Fibroblast of gingiva (primary cell): ENCODE data around the gene SLC47A2.
"Not testable (repeated sequence)": the region's sequence is repeated elsewhere in the genome, so short reads cannot be mapped to it uniquely, and the experiment has no call there.

Experiments used
- DNase-seq: peaks from one replicate; pipeline ENCODE4 v3.0.0-alpha.2; 2011; ENCODE audit warnings: low read depth

Gene SLC47A2

GRCh38 chr17:19716108-19717030, at the start of gene SLC47A2:
TSS of gene SLC47A2 (minus strand) at chr17:19716584. CDS start at chr17:19716555, 29 bp downstream.
- no peak for DNase-seq

GRCh38 chr17:19766016-19766415, 49.6 kb upstream of the SLC47A2 start:
- no peak for DNase-seq

- DNase-seq: not testable (repeated sequence)
Measured at GRCh38 chr17:19763991-19764390, 47.6 kb upstream of the SLC47A2 start.

- DNase-seq: no peak
Measured at GRCh38 chr17:19763416-19763815, 47.0 kb upstream of the SLC47A2 start.

- peak; percentile 56 for DNase-seq
Measured at GRCh38 chr17:19762515-19762961, 46.2 kb upstream of the SLC47A2 start.

- no peak for DNase-seq
Measured at GRCh38 chr17:19760746-19761145, 44.4 kb upstream of the SLC47A2 start.

- no peak for DNase-seq
Measured at GRCh38 chr17:19759568-19760549, 43.5 kb upstream of the SLC47A2 start.

GRCh38 chr17:19757536-19758180, 41.3 kb upstream of the SLC47A2 start:
- DNase-seq: no peak

- DNase-seq: no peak
Measured at GRCh38 chr17:19756546-19756945, 40.2 kb upstream of the SLC47A2 start.

- DNase-seq: no peak
Measured at GRCh38 chr17:19755821-19756510, 39.6 kb upstream of the SLC47A2 start.

GRCh38 chr17:19755392-19755791, 39.0 kb upstream of the SLC47A2 start:
- no peak for DNase-seq

GRCh38 chr17:19753661-19754463, 37.5 kb upstream of the SLC47A2 start:
- DNase-seq: peak; percentile 58

GRCh38 chr17:19753051-19753509, 36.7 kb upstream of the SLC47A2 start:
- DNase-seq: peak; percentile 98

GRCh38 chr17:19752216-19753050, 36.0 kb upstream of the SLC47A2 start:
- no peak for DNase-seq

GRCh38 chr17:19750835-19751234, 34.5 kb upstream of the SLC47A2 start:
- no peak for DNase-seq

GRCh38 chr17:19750020-19750572, 33.7 kb upstream of the SLC47A2 start:
- DNase-seq: no peak

GRCh38 chr17:19748807-19749193, 32.4 kb upstream of the SLC47A2 start:
- DNase-seq: no peak

- peak; percentile 81 for DNase-seq
Measured at GRCh38 chr17:19747829-19748806, 31.7 kb upstream of the SLC47A2 start, which contains the start of gene ALDH3A1. TSS of gene ALDH3A1 (minus strand) at chr17:19748298. CDS start at chr17:19745129, 3,169 bp downstream.
